ENCODE results near the gene MAGI1. TPM values are rescaled to one million over a fixed set of nuclear protein-coding genes. Genes with fewer than 3 reads are reported as not detected.

The MAGI1 gene
- total RNA-seq, 2 donors from 2014 or later, result 37.5 to 51.6 TPM

- no peaks in the 10 kb centered on the region for H3K36me3 ChIP-seq
- DNase-seq (ENCODE audit: low spot score), result no peak
- H3K4me3 ChIP-seq, result no peak overlapping the region
- H3K9me3 ChIP-seq, result no peaks in the 10 kb centered on the region
- H3K27me3 ChIP-seq (replicated peaks; ENCODE audit: insufficient read depth), result no peaks in the 10 kb centered on the region
- intact Hi-C loops (cut with DNase I), result no loop called here
- TF ChIP-seq, protein P1, sequence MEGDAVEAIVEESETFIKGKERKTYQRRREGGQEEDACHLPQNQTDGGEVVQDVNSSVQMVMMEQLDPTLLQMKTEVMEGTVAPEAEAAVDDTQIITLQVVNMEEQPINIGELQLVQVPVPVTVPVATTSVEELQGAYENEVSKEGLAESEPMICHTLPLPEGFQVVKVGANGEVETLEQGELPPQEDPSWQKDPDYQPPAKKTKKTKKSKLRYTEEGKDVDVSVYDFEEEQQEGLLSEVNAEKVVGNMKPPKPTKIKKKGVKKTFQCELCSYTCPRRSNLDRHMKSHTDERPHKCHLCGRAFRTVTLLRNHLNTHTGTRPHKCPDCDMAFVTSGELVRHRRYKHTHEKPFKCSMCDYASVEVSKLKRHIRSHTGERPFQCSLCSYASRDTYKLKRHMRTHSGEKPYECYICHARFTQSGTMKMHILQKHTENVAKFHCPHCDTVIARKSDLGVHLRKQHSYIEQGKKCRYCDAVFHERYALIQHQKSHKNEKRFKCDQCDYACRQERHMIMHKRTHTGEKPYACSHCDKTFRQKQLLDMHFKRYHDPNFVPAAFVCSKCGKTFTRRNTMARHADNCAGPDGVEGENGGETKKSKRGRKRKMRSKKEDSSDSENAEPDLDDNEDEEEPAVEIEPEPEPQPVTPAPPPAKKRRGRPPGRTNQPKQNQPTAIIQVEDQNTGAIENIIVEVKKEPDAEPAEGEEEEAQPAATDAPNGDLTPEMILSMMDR (IDR thresholded peaks at IDR 0.05), result no peak
- TF ChIP-seq POLR2A (IDR thresholded peaks at IDR 0.05) (no peak), POLR2AphosphoS5 (IDR thresholded peaks at IDR 0.05) (no peak)
- H3K27ac ChIP-seq, result no peak overlapping the region
- H3K4me1 ChIP-seq (replicated peaks), result no peaks in the 10 kb centered on the region
- 87% methylated on average over 5 of the region's 5 CpGs for WGBS
Observed at GRCh38 chr3:65660000-65660598, 378.6 kb downstream of the MAGI1 start.

GRCh38 chr3:65659396-65659795 is 379.3 kb downstream of the MAGI1 start:
- Histone ChIP-seq H3K9me3 (no peaks in the 10 kb centered on the region), H3K4me1 (replicated peaks) (no peaks in the 10 kb centered on the region), H3K27me3 (replicated peaks; ENCODE audit: insufficient read depth) (no peaks in the 10 kb centered on the region), H3K27ac (no peak overlapping the region), H3K4me3 (no peak overlapping the region), H3K36me3 (no peaks in the 10 kb centered on the region)
- TF ChIP-seq, protein P1 (IDR thresholded peaks at IDR 0.05), result no peak
- no peak for TF ChIP-seq POLR2AphosphoS5 (IDR thresholded peaks at IDR 0.05)
- no peak for TF ChIP-seq POLR2A (IDR thresholded peaks at IDR 0.05)
- intact Hi-C loops (cut with DNase I), result no loop called here
- 92% methylated on average over 6 of the region's 6 CpGs for WGBS
- no peak for DNase-seq (ENCODE audit: low spot score)

DNA sequence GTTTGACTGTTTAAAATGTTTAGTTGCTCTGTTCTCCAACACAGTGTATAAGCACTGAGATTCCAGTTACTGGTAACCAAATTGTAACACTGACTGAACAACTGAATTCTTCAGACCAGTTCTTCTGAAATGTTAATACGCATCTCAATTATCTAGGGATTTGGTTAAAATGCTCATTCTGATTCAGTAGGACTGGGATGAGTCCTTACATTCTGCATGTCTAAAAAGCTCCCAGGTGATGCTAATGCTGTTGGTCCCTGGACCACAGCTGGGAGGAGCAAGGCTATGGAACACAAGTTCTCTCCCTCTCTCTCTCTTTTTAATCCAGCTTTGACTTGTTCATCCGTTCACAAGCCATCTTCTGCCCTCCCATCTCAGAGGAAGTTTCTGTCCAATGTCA is 380.3 kb downstream of the MAGI1 start:
- TF ChIP-seq, protein P1 (IDR thresholded peaks at IDR 0.05), result no peak
- no peak for TF ChIP-seq POLR2AphosphoS5 (IDR thresholded peaks at IDR 0.05)
- no peak for TF ChIP-seq POLR2A (IDR thresholded peaks at IDR 0.05)
- H3K36me3 ChIP-seq, result no peaks in the 10 kb centered on the region
- 81% methylated on average over 2 of the region's 2 CpGs for WGBS
- DNase-seq (ENCODE audit: low spot score), result no peak
- H3K4me3 ChIP-seq, result no peak overlapping the region
- no peaks in the 10 kb centered on the region for H3K4me1 ChIP-seq (replicated peaks)
- no peak overlapping the region for H3K27ac ChIP-seq
- no peaks in the 10 kb centered on the region for H3K9me3 ChIP-seq
- no peaks in the 10 kb centered on the region for H3K27me3 ChIP-seq (replicated peaks; ENCODE audit: insufficient read depth)
- intact Hi-C loops (cut with DNase I), result no loop called here

GRCh38 chr3:65655061-65655460 is 383.7 kb downstream of the MAGI1 start:
- H3K27me3 ChIP-seq (replicated peaks; ENCODE audit: insufficient read depth), result no peaks in the 10 kb centered on the region
- no peaks in the 10 kb centered on the region for H3K9me3 ChIP-seq
- H3K4me3 ChIP-seq, result no peak overlapping the region
- no peaks in the 10 kb centered on the region for H3K36me3 ChIP-seq
- 95% methylated on average over 4 of the region's 4 CpGs for whole genome bisulfite sequencing
- intact Hi-C loops (cut with DNase I), result no loop called here
- H3K27ac ChIP-seq, result no peak overlapping the region
- DNase-seq (ENCODE audit: low spot score), result no peak
- no peaks in the 10 kb centered on the region for H3K4me1 ChIP-seq (replicated peaks)
- TF ChIP-seq POLR2AphosphoS5 (IDR thresholded peaks at IDR 0.05) (no peak), POLR2A (IDR thresholded peaks at IDR 0.05) (no peak)
- TF ChIP-seq, protein P1 (IDR thresholded peaks at IDR 0.05), result no peak

GRCh38 chr3:65653731-65654130 is 385.0 kb downstream of the MAGI1 start:
- TF ChIP-seq, protein P1 (IDR thresholded peaks at IDR 0.05), result no peak
- TF ChIP-seq POLR2AphosphoS5 (IDR thresholded peaks at IDR 0.05) (no peak), POLR2A (IDR thresholded peaks at IDR 0.05) (no peak)
- DNase-seq (ENCODE audit: low spot score), result no peak
- H3K4me1 ChIP-seq (replicated peaks), result no peaks in the 10 kb centered on the region
- intact Hi-C loops (cut with DNase I), result no loop called here
- WGBS, result 97% methylated on average over 1 of the region's 1 CpG
- H3K9me3 ChIP-seq, result no peaks in the 10 kb centered on the region
- H3K27me3 ChIP-seq (replicated peaks; ENCODE audit: insufficient read depth), result no peaks in the 10 kb centered on the region
- no peak overlapping the region for H3K27ac ChIP-seq
- no peak overlapping the region for H3K4me3 ChIP-seq
- H3K36me3 ChIP-seq, result no peaks in the 10 kb centered on the region

All from prostate gland (tissue), 2 donors.